Measurements from ENCODE around the gene CMTM3.
"Not testable (repeated sequence)": the region's sequence is repeated elsewhere in the genome, so short reads cannot be mapped to it uniquely, and the experiment has no call there.

CMTM3 gene

GRCh38 chr16:66610111-66610820 is 5.8 kb downstream of the CMTM3 start:
- TF ChIP-seq CTCF (IDR thresholded peaks at IDR 0.05; ENCODE audit: low read depth, low read length), result no peak
- Histone ChIP-seq H3K9me3 (no peaks in the 10 kb centered on the region), H3K36me3 (peaks cover 24% of the 10 kb centered on the region), H3K27me3 (no peaks in the 10 kb centered on the region), H3K4me3 (ENCODE audit: low read depth, low read length) (no peak overlapping the region), H3K4me1 (peaks cover 8% of the 10 kb centered on the region; the same call in 1 of the 2 replicates)
- no peak for DNase-seq

GRCh38 chr16:66611911-66612310 is 7.4 kb downstream of the CMTM3 start:
- H3K4me1 ChIP-seq; H3K4me3 ChIP-seq (ENCODE audit: low read depth, low read length); DNase-seq; H3K9me3 ChIP-seq; H3K27me3 ChIP-seq: not testable (repeated sequence)
- peaks cover 24% of the 10 kb centered on the region for H3K36me3 ChIP-seq

- DNase-seq, result no peak
- no peak for TF ChIP-seq CTCF (IDR thresholded peaks at IDR 0.05; ENCODE audit: low read depth, low read length)
- no peaks in the 10 kb centered on the region for H3K9me3 ChIP-seq
- H3K36me3 ChIP-seq, result peaks cover 24% of the 10 kb centered on the region
- H3K27me3 ChIP-seq, result no peaks in the 10 kb centered on the region
- peaks cover 8% of the 10 kb centered on the region for H3K4me1 ChIP-seq
- no peak overlapping the region for H3K4me3 ChIP-seq (ENCODE audit: low read depth, low read length)
Measured at GRCh38 chr16:66612422-66612821, 7.9 kb downstream of the CMTM3 start.

GRCh38 chr16:66614161-66614802 is 9.8 kb downstream of the CMTM3 start:
- Histone ChIP-seq H3K9me3 (no peaks in the 10 kb centered on the region), H3K27me3 (no peaks in the 10 kb centered on the region), H3K4me3 (ENCODE audit: low read depth, low read length) (no peak overlapping the region), H3K4me1 (peaks cover 15% of the 10 kb centered on the region), H3K36me3 (peaks cover 24% of the 10 kb centered on the region)
- TF ChIP-seq CTCF (IDR thresholded peaks at IDR 0.05; ENCODE audit: low read depth, low read length), result no peak
- DNase-seq, result no peak

- Histone ChIP-seq H3K4me1 (peaks cover 26% of the 10 kb centered on the region), H3K27me3 (no peaks in the 10 kb centered on the region), H3K4me3 (ENCODE audit: low read depth, low read length) (no peak overlapping the region), H3K9me3 (no peaks in the 10 kb centered on the region), H3K36me3 (peaks cover 15% of the 10 kb centered on the region)
- no peak for DNase-seq
- no peak for TF ChIP-seq CTCF (IDR thresholded peaks at IDR 0.05; ENCODE audit: low read depth, low read length)
Measured at GRCh38 chr16:66616169-66616568, 11.7 kb downstream of the CMTM3 start.

GRCh38 chr16:66616592-66616991 is 12.1 kb downstream of the CMTM3 start:
- Histone ChIP-seq H3K9me3 (no peaks in the 10 kb centered on the region), H3K36me3 (peaks cover 15% of the 10 kb centered on the region), H3K27me3 (no peaks in the 10 kb centered on the region), H3K4me1 (peaks cover 26% of the 10 kb centered on the region), H3K4me3 (ENCODE audit: low read depth, low read length) (no peak overlapping the region)
- TF ChIP-seq CTCF (IDR thresholded peaks at IDR 0.05; ENCODE audit: low read depth, low read length), result no peak
- DNase-seq, result no peak
